CD4-positive, alpha-beta T cell (primary cell): ENCODE measurements around the gene GPR160. TPM values are rescaled to one million over a fixed set of nuclear protein-coding genes. Genes with fewer than 3 reads are reported as not detected.

Source experiments
- ATAC-seq: fragments of 200-7000 bp; cut with Tn5 transposase; one replicate; pipeline ENCODE4 v1.10.0; 2022; ENCODE audit warnings: mild to moderate bottlenecking; ENCODE audit not compliant: poor library complexity
- CTCF ChIA-PET: fragments of 350-600 bp; sonication (Branson Sonifier 250); formaldehyde crosslinking; loops from one replicate; lab custom pipeline; 2021; ENCODE audit warnings: antibody characterized with exemption, inconsistent platforms; lab: Charles Lee
- POLR2A ChIA-PET: fragments of 350-600 bp; sonication (Branson Sonifier 250); formaldehyde crosslinking; loops from one replicate; lab custom pipeline; 2021; ENCODE audit warnings: antibody characterized with exemption, inconsistent platforms; lab: Charles Lee
- DNase-seq, 14 experiments: peaks; one replicate each; pipeline ENCODE4 v3.0.0-alpha.2; 2013 to 2020; ENCODE audit warnings: mixed read lengths in 2 of 14
- H3K27ac ChIP-seq, 2 donors: one replicate each; pipeline versions ENCODE4 v1.5.1 to v1.7.0; 2013; ENCODE audit warnings: low read length in 2 of 2, low read depth in 1 of 2, mild to moderate bottlenecking in 1 of 2
- H3K27me3 ChIP-seq, 2 experiments: 1 replicate in 1 of 2; 2 replicates in 1 of 2; pipeline versions ENCODE4 v1.6.1 to v1.7.0; 2013; ENCODE audit warnings: low read length in 2 of 2, control low read depth in 1 of 2, mild to moderate bottlenecking in 1 of 2, moderate library complexity in 1 of 2; ENCODE audit not compliant: insufficient read depth in 2 of 2, control insufficient read depth in 1 of 2
- H3K36me3 ChIP-seq: one replicate; pipeline ENCODE4 v1.6.1; 2013; ENCODE audit warnings: low read length, control low read depth; ENCODE audit not compliant: insufficient read depth
- H3K4me1 ChIP-seq: one replicate; pipeline ENCODE4 v1.6.1; 2013; ENCODE audit warnings: low read length, control low read depth; ENCODE audit not compliant: insufficient read depth
- H3K4me3 ChIP-seq: one replicate; pipeline ENCODE4 v1.5.1; 2013; ENCODE audit warnings: mild to moderate bottlenecking, low read length, moderate library complexity
- H3K9me3 ChIP-seq, 2 experiments: 1 replicate in 1 of 2; 2 replicates in 1 of 2; pipeline versions ENCODE4 v1.6.1 to v1.7.0; 2013; ENCODE audit warnings: low read length in 2 of 2, mild to moderate bottlenecking in 2 of 2, control low read depth in 1 of 2, moderate library complexity in 1 of 2; ENCODE audit not compliant: control insufficient read depth in 1 of 2, insufficient read depth in 1 of 2
- H3K27ac Mint-ChIP-seq: one replicate; pipeline ENCODE4 v1.8.0; 2020; ENCODE audit warnings: mixed read lengths
- H3K27me3 Mint-ChIP-seq: one replicate; pipeline ENCODE4 v1.8.0; 2021; ENCODE audit warnings: mixed read lengths
- H3K36me3 Mint-ChIP-seq: one replicate; pipeline ENCODE4 v1.8.0; 2021; ENCODE audit warnings: low read depth, mixed read lengths
- H3K4me1 Mint-ChIP-seq: one replicate; pipeline ENCODE4 v1.8.0; 2021; ENCODE audit warnings: low read depth, mixed read lengths
- H3K4me3 Mint-ChIP-seq: one replicate; pipeline ENCODE4 v1.8.0; 2020; ENCODE audit warnings: mild to moderate bottlenecking, mixed read lengths
- H3K9me3 Mint-ChIP-seq: one replicate; pipeline ENCODE4 v1.8.0; 2020; ENCODE audit warnings: mixed read lengths
- CTCF ChIP-seq: fragments of 200-600 bp; IDR thresholded peaks from one replicate; pipeline ENCODE4 v1.8.0; 2022; ENCODE audit warnings: antibody characterized with exemption, mild to moderate bottlenecking
- intact Hi-C, 2 experiments: fragments of 100-400 bp; cut with DNase I in 1 of 2; cut with micrococcal nuclease in 1 of 2; formaldehyde crosslinking; loops; one replicate each; pipeline versions ENCODE4 v1.15.1 to v1.9.0; 2023 to 2025; cut with DNase I, micrococcal nuclease
- total RNA-seq, 174 experiments: library from RNA in 2 of 174; stranded (reverse) in 2 of 174; gene quantifications; one replicate each; pipeline ENCODE4 v1.2.3 and lab custom pipeline; 2021 to 2026

Gene GPR160
- total RNA-seq, 2 experiments from 2014 or later = 5.7 TPM

- H3K9me3 Mint-ChIP-seq = no peaks in the 10 kb centered on the region
- Histone ChIP-seq H3K36me3 (no peaks in the 10 kb centered on the region), H3K27me3 (no peaks in the 10 kb centered on the region), H3K4me1 (peaks cover 15% of the 10 kb centered on the region), H3K27ac (no peak overlapping the region), H3K9me3 (no peaks in the 10 kb centered on the region), H3K4me3 (no peak overlapping the region)
- ATAC-seq (no peak), DNase-seq (no peak)
- H3K4me3 Mint-ChIP-seq = no peak overlapping the region
- no peaks in the 10 kb centered on the region for H3K36me3 Mint-ChIP-seq
- intact Hi-C loops = no loop called here
- ChIA-PET POLR2A (no interaction called here), CTCF (no interaction called here)
- no peaks in the 10 kb centered on the region for H3K27me3 Mint-ChIP-seq
- TF ChIP-seq CTCF = no peak
- H3K4me1 Mint-ChIP-seq = peaks cover 17% of the 10 kb centered on the region
- H3K27ac Mint-ChIP-seq = no peak overlapping the region
Observed at GRCh38 chr3:170049146-170050000, 11.6 kb downstream of the GPR160 start.

- Histone ChIP-seq H3K36me3 (no peaks in the 10 kb centered on the region), H3K9me3 (no peaks in the 10 kb centered on the region), H3K4me3 (no peak overlapping the region), H3K27ac (no peak overlapping the region), H3K27me3 (no peaks in the 10 kb centered on the region), H3K4me1 (peaks cover 4% of the 10 kb centered on the region)
- H3K9me3 Mint-ChIP-seq = no peaks in the 10 kb centered on the region
- TF ChIP-seq CTCF = no peak
- intact Hi-C loops = no loop called here
- no peak overlapping the region for H3K27ac Mint-ChIP-seq
- no peak for DNase-seq
- ChIA-PET CTCF (interaction anchor here (0.5 kb wide), 1 partner anchor 29 kb away, joined by 3 read pairs; no protein-coding TSS in a partner anchor), POLR2A (no interaction called here)
- H3K4me3 Mint-ChIP-seq = no peak overlapping the region
- H3K4me1 Mint-ChIP-seq = peaks cover 6% of the 10 kb centered on the region
- ATAC-seq = no peak
- no peaks in the 10 kb centered on the region for H3K27me3 Mint-ChIP-seq
- no peaks in the 10 kb centered on the region for H3K36me3 Mint-ChIP-seq
Observed at GRCh38 chr3:170050753-170051152, 13.0 kb downstream of the GPR160 start.

- no peaks in the 10 kb centered on the region for H3K4me1 Mint-ChIP-seq
- CTCF ChIA-PET = no interaction called here
Observed at GRCh38 chr3:170052398-170052797, 14.6 kb downstream of the GPR160 start.

More at GRCh38 chr3:170052398-170052797, 14.6 kb downstream of the GPR160 start:
- no peak for TF ChIP-seq CTCF
- Histone ChIP-seq H3K27me3 (no peaks in the 10 kb centered on the region), H3K27ac (no peak overlapping the region), H3K4me1 (no peaks in the 10 kb centered on the region), H3K9me3 (no peaks in the 10 kb centered on the region), H3K36me3 (no peaks in the 10 kb centered on the region), H3K4me3 (no peak overlapping the region)
- H3K27me3 Mint-ChIP-seq = no peaks in the 10 kb centered on the region
- H3K9me3 Mint-ChIP-seq = no peaks in the 10 kb centered on the region
- H3K4me3 Mint-ChIP-seq = no peak overlapping the region
- POLR2A ChIA-PET = no interaction called here
- intact Hi-C loops = no loop called here
- ATAC-seq = no peak
- no peaks in the 10 kb centered on the region for H3K36me3 Mint-ChIP-seq
- H3K27ac Mint-ChIP-seq = no peak overlapping the region
- no peak for DNase-seq
